Measurements from ENCODE around the gene LRRC61.

Gene LRRC61

DNA sequence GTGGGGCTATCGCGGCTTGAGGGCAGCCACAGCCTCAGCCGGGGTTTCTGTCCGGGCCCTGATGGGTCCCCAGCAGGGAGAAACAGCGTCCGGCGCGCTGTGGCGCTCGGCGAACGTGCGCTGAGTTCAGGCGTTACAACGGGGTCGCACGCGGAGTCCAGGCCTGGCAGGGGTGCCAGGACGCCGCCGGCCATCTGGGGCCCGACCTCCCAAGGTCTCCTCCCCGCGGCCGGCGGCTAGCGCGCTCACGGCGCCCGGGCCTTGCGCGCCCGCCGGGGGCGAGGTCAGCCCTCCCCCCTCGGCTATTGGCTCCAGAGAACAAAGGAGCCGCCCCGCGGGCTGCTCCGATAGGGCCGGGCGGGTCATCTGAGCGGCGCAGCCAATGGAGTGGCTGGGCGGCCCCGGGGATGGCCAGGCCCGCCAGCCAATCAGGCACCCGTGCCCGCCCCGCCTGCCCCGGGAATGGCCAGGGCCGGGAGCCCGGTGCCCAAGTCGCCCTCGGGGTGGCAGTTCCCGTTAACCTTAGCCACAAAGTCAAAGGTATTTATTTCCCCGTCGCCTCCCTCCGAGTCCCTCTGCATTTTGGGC lies 55.8 kb downstream of the LRRC61 start, which contains the start of gene ZNF775 (continued):
- TF ChIP-seq, protein P1, sequence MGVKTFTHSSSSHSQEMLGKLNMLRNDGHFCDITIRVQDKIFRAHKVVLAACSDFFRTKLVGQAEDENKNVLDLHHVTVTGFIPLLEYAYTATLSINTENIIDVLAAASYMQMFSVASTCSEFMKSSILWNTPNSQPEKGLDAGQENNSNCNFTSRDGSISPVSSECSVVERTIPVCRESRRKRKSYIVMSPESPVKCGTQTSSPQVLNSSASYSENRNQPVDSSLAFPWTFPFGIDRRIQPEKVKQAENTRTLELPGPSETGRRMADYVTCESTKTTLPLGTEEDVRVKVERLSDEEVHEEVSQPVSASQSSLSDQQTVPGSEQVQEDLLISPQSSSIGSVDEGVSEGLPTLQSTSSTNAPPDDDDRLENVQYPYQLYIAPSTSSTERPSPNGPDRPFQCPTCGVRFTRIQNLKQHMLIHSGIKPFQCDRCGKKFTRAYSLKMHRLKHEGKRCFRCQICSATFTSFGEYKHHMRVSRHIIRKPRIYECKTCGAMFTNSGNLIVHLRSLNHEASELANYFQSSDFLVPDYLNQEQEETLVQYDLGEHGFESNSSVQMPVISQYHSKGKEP (tag by site-specific recombination; IDR thresholded peaks at IDR 0.05): no peak
- no peak for TF ChIP-seq ZNF324 (tag by site-specific recombination; IDR thresholded peaks at IDR 0.05)
- TF ChIP-seq ZNF169 (tag by site-specific recombination; IDR thresholded peaks at IDR 0.05): no peak
- TF ChIP-seq ZNF335 (tag by site-specific recombination; conservative IDR thresholded peaks at IDR 0.05): peak; percentile 78
- TF ChIP-seq ZNF114 (tag by site-specific recombination; IDR thresholded peaks at IDR 0.05): no peak
- TF ChIP-seq TRIM28 (IDR thresholded peaks at IDR 0.05; ENCODE audit: borderline replicate concordance, low read length): no peak
- TF ChIP-seq ZBTB8A (tag by site-specific recombination; IDR thresholded peaks at IDR 0.05): peak; percentile 98
- TF ChIP-seq ZNF132 (tag by site-specific recombination; IDR thresholded peaks at IDR 0.05; ENCODE audit: borderline replicate concordance): no peak
- TF ChIP-seq, protein P2, sequence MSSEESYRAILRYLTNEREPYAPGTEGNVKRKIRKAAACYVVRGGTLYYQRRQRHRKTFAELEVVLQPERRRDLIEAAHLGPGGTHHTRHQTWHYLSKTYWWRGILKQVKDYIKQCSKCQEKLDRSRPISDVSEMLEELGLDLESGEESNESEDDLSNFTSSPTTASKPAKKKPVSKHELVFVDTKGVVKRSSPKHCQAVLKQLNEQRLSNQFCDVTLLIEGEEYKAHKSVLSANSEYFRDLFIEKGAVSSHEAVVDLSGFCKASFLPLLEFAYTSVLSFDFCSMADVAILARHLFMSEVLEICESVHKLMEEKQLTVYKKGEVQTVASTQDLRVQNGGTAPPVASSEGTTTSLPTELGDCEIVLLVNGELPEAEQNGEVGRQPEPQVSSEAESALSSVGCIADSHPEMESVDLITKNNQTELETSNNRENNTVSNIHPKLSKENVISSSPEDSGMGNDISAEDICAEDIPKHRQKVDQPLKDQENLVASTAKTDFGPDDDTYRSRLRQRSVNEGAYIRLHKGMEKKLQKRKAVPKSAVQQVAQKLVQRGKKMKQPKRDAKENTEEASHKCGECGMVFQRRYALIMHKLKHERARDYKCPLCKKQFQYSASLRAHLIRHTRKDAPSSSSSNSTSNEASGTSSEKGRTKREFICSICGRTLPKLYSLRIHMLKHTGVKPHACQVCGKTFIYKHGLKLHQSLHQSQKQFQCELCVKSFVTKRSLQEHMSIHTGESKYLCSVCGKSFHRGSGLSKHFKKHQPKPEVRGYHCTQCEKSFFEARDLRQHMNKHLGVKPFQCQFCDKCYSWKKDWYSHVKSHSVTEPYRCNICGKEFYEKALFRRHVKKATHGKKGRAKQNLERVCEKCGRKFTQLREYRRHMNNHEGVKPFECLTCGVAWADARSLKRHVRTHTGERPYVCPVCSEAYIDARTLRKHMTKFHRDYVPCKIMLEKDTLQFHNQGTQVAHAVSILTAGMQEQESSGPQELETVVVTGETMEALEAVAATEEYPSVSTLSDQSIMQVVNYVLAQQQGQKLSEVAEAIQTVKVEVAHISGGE (tag by site-specific recombination; conservative IDR thresholded peaks at IDR 0.05; ENCODE audit: low read depth): no peak; the same call in 1 of the 2 replicates
- TF ChIP-seq HOXD13 (CRISPR knock-in tag; IDR thresholded peaks at IDR 0.05; ENCODE audit: borderline replicate concordance): no peak
- no peak for TF ChIP-seq ZNF76 (tag by site-specific recombination; IDR thresholded peaks at IDR 0.05; ENCODE audit: borderline replicate concordance, low read depth)
- TF ChIP-seq ZNF2 (tag by site-specific recombination; IDR thresholded peaks at IDR 0.05): no peak
- TF ChIP-seq YY2 (tag by site-specific recombination; IDR thresholded peaks at IDR 0.05): 0 out of 2 replicates have a peak, but pooled peaks have one; percentile 6
- TF ChIP-seq, protein P3, sequence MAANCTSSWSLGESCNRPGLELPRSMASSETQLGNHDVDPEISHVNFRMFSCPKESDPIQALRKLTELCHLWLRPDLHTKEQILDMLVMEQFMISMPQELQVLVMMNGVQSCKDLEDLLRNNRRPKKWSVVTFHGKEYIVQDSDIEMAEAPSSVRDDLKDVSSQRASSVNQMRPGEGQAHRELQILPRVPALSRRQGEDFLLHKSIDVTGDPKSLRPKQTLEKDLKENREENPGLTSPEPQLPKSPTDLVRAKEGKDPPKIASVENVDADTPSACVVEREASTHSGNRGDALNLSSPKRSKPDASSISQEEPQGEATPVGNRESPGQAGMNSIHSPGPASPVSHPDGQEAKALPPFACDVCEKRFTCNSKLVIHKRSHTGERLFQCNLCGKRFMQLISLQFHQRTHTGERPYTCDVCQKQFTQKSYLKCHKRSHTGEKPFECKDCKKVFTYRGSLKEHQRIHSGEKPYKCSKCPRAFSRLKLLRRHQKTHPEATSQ (tag by site-specific recombination; IDR thresholded peaks at IDR 0.05): no peak
- TF ChIP-seq ZNF514 (tag by site-specific recombination; IDR thresholded peaks at IDR 0.05): no peak
- TF ChIP-seq MEIS1 (CRISPR knock-in tag; IDR thresholded peaks at IDR 0.05; ENCODE audit: borderline replicate concordance): no peak
- TF ChIP-seq, protein P4, sequence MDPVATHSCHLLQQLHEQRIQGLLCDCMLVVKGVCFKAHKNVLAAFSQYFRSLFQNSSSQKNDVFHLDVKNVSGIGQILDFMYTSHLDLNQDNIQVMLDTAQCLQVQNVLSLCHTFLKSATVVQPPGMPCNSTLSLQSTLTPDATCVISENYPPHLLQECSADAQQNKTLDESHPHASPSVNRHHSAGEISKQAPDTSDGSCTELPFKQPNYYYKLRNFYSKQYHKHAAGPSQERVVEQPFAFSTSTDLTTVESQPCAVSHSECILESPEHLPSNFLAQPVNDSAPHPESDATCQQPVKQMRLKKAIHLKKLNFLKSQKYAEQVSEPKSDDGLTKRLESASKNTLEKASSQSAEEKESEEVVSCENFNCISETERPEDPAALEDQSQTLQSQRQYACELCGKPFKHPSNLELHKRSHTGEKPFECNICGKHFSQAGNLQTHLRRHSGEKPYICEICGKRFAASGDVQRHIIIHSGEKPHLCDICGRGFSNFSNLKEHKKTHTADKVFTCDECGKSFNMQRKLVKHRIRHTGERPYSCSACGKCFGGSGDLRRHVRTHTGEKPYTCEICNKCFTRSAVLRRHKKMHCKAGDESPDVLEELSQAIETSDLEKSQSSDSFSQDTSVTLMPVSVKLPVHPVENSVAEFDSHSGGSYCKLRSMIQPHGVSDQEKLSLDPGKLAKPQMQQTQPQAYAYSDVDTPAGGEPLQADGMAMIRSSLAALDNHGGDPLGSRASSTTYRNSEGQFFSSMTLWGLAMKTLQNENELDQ (tag by site-specific recombination; IDR thresholded peaks at IDR 0.05; ENCODE audit: low read depth): no peak
- TF ChIP-seq GLIS2 (tag by site-specific recombination; IDR thresholded peaks at IDR 0.05): peak; percentile 95
- TF ChIP-seq ZNF140 (tag by site-specific recombination; IDR thresholded peaks at IDR 0.05): no peak
- TF ChIP-seq ZNF239 (tag by site-specific recombination; IDR thresholded peaks at IDR 0.05): no peak
- TF ChIP-seq ZNF658 (tag by site-specific recombination; IDR thresholded peaks at IDR 0.05): no peak
- no peak for TF ChIP-seq ZNF776 (tag by site-specific recombination; IDR thresholded peaks at IDR 0.05; ENCODE audit: borderline replicate concordance)
- no peak; the same call in 1 of the 2 replicates for TF ChIP-seq ZNF843 (tag by site-specific recombination; IDR thresholded peaks at IDR 0.05)
- TF ChIP-seq, protein P5, sequence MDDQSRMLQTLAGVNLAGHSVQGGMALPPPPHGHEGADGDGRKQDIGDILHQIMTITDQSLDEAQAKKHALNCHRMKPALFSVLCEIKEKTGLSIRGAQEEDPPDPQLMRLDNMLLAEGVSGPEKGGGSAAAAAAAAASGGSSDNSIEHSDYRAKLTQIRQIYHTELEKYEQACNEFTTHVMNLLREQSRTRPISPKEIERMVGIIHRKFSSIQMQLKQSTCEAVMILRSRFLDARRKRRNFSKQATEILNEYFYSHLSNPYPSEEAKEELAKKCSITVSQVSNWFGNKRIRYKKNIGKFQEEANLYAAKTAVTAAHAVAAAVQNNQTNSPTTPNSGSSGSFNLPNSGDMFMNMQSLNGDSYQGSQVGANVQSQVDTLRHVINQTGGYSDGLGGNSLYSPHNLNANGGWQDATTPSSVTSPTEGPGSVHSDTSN (CRISPR knock-in tag; IDR thresholded peaks at IDR 0.05): no peak; the same call in 1 of the 2 replicates
- TF ChIP-seq ZNF571 (tag by site-specific recombination; IDR thresholded peaks at IDR 0.05): no peak
- TF ChIP-seq ZNF341 (tag by site-specific recombination; IDR thresholded peaks at IDR 0.05; ENCODE audit: low read depth): peak; percentile 84
- TF ChIP-seq ZNF677 (tag by site-specific recombination; IDR thresholded peaks at IDR 0.05): no peak
- TF ChIP-seq SETDB1 (IDR thresholded peaks at IDR 0.05; ENCODE audit: insufficient read length, low read length): no peak
- TF ChIP-seq, protein P6, sequence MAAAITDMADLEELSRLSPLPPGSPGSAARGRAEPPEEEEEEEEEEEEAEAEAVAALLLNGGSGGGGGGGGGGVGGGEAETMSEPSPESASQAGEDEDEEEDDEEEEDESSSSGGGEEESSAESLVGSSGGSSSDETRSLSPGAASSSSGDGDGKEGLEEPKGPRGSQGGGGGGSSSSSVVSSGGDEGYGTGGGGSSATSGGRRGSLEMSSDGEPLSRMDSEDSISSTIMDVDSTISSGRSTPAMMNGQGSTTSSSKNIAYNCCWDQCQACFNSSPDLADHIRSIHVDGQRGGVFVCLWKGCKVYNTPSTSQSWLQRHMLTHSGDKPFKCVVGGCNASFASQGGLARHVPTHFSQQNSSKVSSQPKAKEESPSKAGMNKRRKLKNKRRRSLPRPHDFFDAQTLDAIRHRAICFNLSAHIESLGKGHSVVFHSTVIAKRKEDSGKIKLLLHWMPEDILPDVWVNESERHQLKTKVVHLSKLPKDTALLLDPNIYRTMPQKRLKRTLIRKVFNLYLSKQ (tag by site-specific recombination; IDR thresholded peaks at IDR 0.05; ENCODE audit: borderline replicate concordance): no peak
- TF ChIP-seq ZSCAN30 (tag by site-specific recombination; IDR thresholded peaks at IDR 0.05): peak; percentile 68; the same call in 1 of the 2 replicates
